NCI-H2196 (cell line): Measurements from ENCODE around the gene PDLIM5.
"Not testable (repeated sequence)": the region's sequence is repeated elsewhere in the genome, so short reads cannot be mapped to it uniquely, and the experiment has no call there.

Experiments
- DNase-seq: peaks from one replicate; lab custom pipeline; 2025; ENCODE audit not compliant: unreplicated experiment; lab: John Stamatoyannopoulos, UW

PDLIM5 gene

GRCh38 chr4:94459462-94460161, 7.9 kb downstream of the PDLIM5 start:
- DNase-seq, result no peak

- DNase-seq, result no peak
Measured at GRCh38 chr4:94461506-94461905, 9.8 kb downstream of the PDLIM5 start.

DNA sequence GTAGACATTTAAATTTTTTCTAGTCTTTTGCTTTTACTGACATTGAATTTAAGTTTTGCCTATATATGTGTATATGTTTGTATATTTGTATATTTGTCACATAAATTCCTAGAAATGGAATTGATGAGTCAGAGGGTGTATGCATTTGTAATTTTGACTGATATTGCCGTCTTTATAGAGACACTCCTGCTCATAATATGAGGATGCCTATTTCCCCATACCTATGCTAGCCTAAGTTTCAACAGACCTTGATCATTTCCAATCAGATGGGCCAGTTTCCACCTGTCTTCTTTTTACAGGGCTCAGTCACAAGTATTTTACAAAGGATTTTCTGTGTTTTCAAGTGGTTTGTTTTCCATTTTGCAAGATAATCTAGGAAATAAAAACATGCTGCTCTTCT, 10.8 kb downstream of the PDLIM5 start:
- no peak for DNase-seq

DNA sequence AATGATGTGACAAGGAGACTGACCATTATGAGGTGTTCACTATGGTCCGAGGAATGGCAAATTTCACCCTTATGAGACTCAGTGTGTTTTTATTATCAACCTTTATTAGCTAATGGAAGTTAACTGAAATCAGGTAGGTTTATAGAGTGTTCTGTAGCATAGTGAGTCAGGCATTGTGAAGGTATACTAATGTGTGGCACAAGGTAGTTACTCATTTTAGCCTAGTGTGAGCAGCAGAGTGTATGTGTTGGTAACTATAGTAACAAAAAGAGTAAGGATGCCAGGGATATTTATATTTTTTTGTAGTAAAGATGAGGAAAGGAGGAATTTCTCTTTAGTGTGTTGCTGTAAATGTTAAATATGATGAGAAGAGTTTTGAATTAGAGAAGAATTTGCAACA, 12.0 kb downstream of the PDLIM5 start:
- no peak for DNase-seq

DNA sequence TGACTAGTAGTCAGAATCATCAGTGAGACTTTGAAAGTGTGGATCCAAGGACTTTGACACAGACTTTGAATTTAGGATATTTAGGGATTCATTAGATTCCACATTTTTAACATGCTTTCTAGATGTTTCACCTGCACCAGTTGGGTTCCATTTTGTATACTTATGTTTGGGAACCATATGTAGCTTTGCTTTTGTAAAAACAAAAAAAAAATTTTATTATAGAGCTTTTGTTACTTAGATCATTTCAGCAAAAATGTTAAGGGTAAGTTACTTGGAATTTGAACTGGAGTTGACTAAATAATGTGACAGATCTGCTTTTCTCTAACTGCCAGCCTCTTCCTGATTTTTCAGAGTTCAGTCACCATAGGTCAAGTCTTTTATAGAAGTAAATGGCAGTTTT, 14.6 kb downstream of the PDLIM5 start:
- no peak for DNase-seq

GRCh38 chr4:94466923-94467322, 15.2 kb downstream of the PDLIM5 start:
- DNase-seq, result no peak

- DNase-seq, result no peak
Measured at GRCh38 chr4:94468093-94468769, 16.5 kb downstream of the PDLIM5 start.

DNA sequence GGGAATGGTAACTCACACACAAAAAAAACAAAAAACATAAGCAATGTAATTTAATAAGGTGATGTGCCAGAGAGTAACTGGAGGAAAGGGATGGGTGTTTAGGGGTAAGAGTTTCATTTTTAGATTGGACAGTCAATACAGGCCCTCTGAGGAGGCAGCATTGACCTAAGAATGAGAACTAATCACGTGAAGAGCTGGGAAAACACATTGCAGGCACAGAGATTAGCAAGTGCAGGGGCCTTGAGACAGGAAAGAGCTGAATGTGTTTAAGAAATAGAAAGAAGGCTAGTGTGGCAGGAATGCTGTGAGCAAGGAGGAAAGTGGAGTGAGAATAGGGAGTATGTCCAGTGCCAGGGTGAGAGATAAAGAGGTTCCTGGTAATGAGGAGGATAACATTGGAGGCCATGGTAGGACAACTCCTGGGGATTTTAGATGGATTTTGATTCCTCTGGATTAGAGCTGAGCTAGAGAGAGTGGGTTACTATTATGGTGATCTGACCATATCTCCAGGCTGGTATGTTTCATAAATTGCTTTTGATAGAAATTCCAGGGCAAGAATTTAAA, 17.6 kb downstream of the PDLIM5 start:
- DNase-seq, result no peak

DNA sequence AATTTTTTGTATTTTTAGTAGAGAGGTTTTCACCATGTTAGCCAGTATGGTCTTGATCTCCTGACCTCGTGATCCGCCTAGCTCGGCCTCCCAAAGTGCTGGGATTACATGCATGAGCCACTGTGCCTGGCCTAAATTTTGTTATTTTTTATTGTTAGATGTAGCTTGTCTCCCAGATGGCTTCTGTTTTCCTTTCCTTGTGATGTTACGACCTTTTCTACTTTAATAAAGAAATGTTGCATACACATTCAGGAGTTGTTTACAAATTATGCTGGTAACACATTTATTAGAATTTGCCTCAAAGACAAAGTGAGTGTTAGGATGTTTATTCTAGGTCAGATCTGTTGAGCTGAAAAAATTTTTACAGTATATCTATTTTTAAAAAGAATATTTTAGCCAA, 18.4 kb downstream of the PDLIM5 start:
- no peak for DNase-seq

- DNase-seq, result not testable (repeated sequence)
Measured at GRCh38 chr4:94470782-94471181, 19.0 kb downstream of the PDLIM5 start.

- no peak for DNase-seq
Measured at GRCh38 chr4:94472056-94472826, 20.5 kb downstream of the PDLIM5 start.

DNA sequence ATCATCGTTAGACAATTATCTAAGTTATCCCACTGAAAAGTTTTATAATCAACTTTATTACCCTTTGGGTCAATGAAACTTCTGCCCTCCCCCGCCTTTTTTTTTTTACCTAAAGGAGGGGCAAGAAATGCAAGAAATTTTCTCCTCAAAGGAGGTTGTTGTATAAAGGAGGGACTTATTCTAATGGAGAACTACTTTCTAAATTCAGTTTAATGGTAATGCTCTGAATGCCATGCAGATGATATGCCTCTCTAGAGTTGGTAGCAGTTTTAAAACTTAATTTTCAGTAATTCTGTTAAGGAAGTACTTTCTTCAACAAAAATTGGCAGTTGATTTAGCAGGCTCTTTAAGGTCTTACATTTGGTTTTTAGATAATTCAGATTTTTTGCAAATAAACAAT, 23.3 kb downstream of the PDLIM5 start:
- DNase-seq, result no peak

- no peak for DNase-seq
Measured at GRCh38 chr4:94475794-94476193, 24.1 kb downstream of the PDLIM5 start.

- no peak for DNase-seq
Measured at GRCh38 chr4:94477227-94477626, 25.5 kb downstream of the PDLIM5 start.

DNA sequence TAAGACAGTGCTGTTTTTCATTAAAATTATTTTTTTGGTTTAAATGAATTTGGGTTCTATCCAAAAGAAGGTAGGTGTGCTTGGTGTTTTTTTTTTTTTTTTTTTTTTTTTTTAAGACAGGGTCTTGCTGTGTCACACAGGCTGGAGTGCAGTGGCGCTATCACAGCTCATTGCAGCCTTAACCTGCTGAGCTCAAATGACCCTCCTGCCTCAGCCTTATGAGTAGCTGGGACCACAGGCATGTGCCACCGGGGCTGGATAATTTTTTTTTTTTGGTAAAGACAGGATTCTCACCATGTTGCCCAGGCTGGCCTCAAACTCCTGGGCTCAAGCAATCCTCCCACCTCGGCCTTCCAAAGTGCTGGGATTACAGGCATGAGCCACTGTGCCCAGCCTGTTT, 27.1 kb downstream of the PDLIM5 start:
- not testable (repeated sequence) for DNase-seq

- DNase-seq, result no peak
Measured at GRCh38 chr4:94479358-94480141, 27.8 kb downstream of the PDLIM5 start.

- no peak for DNase-seq
Measured at GRCh38 chr4:94480362-94480951, 28.7 kb downstream of the PDLIM5 start.

DNA sequence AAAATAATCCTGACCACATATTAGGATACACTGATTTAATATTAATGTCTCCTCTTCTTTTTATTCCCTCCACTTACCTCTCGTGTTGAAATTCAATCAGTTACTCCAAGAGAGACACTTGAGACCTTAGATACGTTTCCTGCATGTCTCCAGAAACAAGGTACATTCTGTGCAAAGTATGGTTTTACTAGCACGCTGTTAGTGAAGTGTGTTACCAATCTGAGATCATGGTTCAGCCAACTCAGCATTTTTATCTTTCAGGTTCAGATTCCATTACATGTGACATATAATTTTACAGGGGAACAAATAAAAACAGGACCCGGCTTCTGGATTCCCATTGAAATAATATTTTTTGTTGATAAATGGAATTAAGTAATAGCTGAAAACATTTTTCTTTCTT, 32.2 kb downstream of the PDLIM5 start:
- DNase-seq, result no peak

- DNase-seq, result no peak
Measured at GRCh38 chr4:94484818-94485217, 33.1 kb downstream of the PDLIM5 start.

DNA sequence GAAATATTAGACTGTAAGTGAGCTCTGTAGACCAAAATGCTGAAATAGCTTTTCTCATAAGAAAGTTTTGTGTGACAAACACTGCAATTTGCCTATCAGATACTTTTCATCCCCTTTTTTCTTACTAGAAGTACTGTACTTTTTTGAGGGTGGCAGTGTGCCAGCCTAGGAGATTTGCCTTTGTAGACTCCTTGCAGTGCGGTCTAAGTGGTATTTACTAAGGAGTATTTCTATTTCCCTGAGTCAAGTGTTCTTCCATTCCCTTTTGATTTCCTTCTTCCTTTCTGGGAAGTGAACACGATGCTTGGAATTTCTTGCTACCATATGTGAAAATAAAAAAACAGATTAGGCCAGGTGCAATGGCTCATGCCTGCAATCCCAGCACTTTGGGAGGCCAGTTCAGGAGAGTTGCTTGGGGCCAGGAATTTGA, 34.6 kb downstream of the PDLIM5 start:
- no peak for DNase-seq

GRCh38 chr4:94488670-94489069, 36.9 kb downstream of the PDLIM5 start:
- no peak for DNase-seq
